GM18951 (cell line): Measurements from ENCODE around the gene NACC2.

Source experiments
- POLR2A ChIP-seq: IDR thresholded peaks from 4 replicates; pipeline ENCODE4 v1.6.1; 2011; ENCODE audit warnings: mild to moderate bottlenecking; ENCODE audit not compliant: insufficient read length, insufficient read depth; ENCODE audit errors: extremely low read depth
- in situ Hi-C: fragments of 300-500 bp; cut with MboI; formaldehyde crosslinking; loops from one replicate; pipeline ENCODE4 v1.12.0; 2022; ENCODE audit warnings: low sequenced_read_pairs, mixed read lengths, inconsistent platforms; ENCODE audit not compliant: unreplicated experiment

Gene NACC2

DNA sequence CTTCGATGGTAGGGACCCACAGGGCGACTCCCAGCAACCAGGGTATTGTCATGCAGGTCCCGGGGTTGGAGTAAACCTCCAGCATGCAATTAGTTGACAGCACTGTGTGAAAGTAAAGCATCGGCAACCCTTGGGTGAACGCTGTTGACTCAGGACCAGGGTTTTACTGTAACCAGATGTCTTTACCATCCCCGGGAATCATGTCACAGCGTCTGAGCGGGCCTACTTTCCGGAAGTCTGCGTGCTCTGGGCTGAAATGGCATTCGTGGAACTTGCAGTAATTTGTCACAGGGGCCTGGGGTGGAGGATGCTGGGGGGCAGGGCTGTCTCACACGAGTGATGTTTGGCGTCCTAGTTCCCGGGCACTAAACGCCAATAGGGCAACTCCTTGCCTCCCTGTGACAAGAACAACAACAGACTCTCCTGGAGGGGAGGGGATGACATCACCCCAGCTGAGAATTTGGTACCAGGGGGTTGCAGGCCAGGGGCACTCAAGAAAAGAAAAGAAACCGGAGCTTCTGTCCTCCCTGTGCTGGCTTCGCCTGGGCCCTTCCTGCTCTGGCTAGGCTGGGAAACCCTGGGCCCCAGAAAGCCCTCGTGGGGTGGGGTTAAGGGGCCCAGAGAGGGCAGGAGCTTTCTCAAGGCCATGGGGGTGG lies 123.8 kb downstream of the NACC2 start:
- in situ Hi-C loops, result no loop called here
- TF ChIP-seq POLR2A, result no peak

DNA sequence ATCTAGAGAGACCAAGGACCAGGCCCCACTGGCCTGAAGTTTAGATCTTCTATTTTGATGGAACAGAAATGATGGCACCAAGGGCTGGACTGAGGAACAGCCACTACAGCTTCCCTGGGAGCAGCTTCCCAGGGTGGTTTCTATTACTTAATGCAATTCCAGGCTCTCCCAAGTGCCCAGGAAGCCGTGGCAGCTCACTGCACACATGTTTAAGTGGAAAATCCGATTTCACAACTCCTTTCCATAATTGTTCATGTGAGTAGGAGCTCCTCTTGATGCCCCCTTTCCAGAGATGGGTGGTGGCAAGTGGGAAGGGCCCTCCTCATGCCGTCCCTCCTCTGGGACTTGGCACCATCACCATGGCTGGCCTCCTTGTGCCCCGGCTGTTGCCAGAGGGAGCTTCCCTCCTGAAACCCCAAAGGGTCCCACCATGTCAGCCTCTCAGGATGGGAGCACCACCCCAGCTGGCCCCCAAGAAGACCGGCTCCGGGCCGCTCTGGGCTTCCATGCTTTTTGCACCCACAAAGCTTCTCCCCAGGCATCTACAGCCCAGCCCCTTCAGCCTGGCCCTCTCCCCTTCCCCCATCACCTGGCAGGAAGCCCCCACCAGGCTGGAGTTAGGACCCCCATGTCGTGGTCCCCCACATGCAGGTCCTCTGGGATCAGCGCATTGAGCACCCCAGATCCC lies 124.8 kb downstream of the NACC2 start:
- no peak for TF ChIP-seq POLR2A
- in situ Hi-C loops, result no loop called here

DNA sequence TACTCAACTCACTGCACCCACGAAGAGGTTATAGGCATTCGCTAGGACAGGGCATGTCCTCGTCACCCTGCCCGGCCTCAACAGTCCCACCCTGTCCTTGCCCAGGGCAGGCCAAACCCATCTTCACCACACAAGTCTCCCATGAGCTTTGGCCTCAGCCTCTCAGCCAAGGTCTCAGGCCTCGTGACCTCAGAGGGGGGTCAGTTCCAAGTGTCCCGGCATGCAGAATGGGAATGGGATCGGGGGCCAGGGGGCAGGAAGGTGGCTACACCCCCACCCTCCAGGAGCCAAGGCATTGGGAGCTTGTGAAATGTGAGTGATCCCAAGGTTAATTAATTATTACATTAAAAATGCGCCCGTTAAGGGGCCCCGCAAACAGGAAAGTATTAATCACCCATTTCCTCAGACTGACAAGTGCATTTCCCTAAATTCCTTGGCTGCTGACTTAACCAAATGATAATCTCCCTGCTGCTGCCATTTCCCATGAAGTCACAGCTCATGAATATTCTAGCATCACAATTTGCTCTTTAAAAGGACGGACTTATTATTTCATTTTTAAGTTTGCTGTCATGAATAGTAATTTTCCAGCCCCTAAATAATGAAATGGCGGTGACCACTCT lies 125.9 kb downstream of the NACC2 start:
- in situ Hi-C loops, result loop anchor here (10.0 kb wide), 1 partner anchor 146 kb away; the partner anchor contains the start of gene TMEM250
- TF ChIP-seq POLR2A, result no peak

- in situ Hi-C loops, result loop anchor here (10.0 kb wide), 1 partner anchor 146 kb away; the partner anchor contains the start of gene TMEM250
- TF ChIP-seq POLR2A, result no peak
Measured at GRCh38 chr9:135968601-135969000, 126.5 kb downstream of the NACC2 start.

DNA sequence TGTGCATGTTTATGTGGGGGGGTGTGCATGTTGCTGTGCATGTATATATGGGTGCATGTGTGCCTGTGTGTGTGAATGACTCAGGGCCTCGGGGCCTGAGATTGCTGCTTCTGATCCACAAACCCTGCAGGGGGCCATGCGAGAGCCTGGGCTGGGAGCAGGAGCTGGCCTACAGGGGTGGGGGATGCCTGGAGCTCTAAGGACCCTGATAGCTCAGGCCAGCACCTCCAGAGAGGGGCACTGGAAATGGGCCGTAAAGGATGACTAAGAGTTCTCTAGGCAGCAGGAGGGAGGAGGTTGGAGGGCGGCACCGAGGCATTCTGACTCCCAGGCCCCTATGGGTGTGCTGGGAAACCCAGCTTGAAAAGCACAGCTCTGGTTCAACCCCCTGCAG lies 127.0 kb downstream of the NACC2 start:
- in situ Hi-C loops, result loop anchor here (10.0 kb wide), 1 partner anchor 147 kb away; the partner anchor contains the start of gene TMEM250
- no peak for TF ChIP-seq POLR2A

- in situ Hi-C loops, result loop anchor here (10.0 kb wide), 1 partner anchor 148 kb away; the partner anchor contains the start of gene TMEM250
Measured at GRCh38 chr9:135966916-135967260, 128.2 kb downstream of the NACC2 start.

- no peak for TF ChIP-seq POLR2A
- in situ Hi-C loops, result loop anchor here (10.0 kb wide), 1 partner anchor 150 kb away; the partner anchor contains the start of gene TMEM250
Measured at GRCh38 chr9:135965124-135965756, 129.8 kb downstream of the NACC2 start.

DNA sequence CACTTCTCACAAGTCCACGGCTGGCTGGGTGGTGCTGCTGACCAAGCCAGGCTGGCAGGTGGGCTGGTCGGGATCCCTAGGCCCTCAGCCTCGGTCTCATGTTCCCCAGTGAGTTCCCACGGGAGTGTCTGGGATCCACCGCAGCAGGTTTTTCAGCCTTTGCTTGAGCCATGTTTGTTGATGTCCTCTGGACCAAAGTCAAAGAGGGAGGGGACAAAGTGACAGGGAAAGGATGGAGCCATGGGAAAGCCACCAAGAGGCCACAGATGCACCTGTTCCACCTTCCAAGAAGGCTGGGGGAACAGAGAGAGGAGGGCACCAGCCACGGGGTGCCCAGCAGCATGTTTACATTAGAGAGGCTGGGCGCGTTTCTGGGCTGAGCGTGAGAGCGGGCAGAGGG lies 131.2 kb downstream of the NACC2 start:
- TF ChIP-seq POLR2A, result no peak
- in situ Hi-C loops, result loop anchor here (10.0 kb wide), 1 partner anchor 151 kb away; the partner anchor contains the start of gene TMEM250

- TF ChIP-seq POLR2A, result no peak
- in situ Hi-C loops, result loop anchor here (10.0 kb wide), 1 partner anchor 151 kb away; the partner anchor contains the start of gene TMEM250
Measured at GRCh38 chr9:135963338-135963737, 131.8 kb downstream of the NACC2 start.

DNA sequence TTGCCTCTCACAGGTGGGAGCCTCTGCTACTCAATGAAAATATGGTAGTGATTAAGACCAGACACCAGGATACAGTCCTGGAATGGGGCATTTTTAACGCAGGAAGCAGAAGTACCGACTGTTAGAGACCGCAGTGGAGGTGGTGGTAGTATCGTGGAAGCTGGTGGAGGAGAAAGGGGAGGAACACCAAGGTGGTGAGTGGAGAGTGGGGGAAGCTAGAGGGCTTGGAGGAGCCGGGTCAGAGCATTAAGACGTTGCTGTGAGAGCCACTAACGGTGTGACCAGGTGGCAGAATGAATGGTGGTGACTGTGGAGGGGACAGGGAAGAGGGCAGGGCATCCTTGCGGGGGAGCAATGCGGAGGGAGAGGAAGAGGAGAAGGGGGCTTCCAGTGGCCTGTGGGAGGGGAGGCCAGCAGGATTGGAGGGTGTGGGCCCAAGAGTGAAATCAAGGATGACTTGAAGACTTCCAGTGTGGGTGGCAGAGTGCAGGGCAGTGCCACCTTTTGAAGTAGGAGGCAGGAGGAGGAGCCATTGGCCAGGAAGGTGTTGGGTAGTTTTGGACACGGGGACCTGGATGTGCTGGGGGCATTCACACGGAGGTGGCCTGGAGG lies 132.3 kb downstream of the NACC2 start:
- in situ Hi-C loops, result loop anchor here (10.0 kb wide), 1 partner anchor 152 kb away; the partner anchor contains the start of gene TMEM250
- TF ChIP-seq POLR2A, result no peak

DNA sequence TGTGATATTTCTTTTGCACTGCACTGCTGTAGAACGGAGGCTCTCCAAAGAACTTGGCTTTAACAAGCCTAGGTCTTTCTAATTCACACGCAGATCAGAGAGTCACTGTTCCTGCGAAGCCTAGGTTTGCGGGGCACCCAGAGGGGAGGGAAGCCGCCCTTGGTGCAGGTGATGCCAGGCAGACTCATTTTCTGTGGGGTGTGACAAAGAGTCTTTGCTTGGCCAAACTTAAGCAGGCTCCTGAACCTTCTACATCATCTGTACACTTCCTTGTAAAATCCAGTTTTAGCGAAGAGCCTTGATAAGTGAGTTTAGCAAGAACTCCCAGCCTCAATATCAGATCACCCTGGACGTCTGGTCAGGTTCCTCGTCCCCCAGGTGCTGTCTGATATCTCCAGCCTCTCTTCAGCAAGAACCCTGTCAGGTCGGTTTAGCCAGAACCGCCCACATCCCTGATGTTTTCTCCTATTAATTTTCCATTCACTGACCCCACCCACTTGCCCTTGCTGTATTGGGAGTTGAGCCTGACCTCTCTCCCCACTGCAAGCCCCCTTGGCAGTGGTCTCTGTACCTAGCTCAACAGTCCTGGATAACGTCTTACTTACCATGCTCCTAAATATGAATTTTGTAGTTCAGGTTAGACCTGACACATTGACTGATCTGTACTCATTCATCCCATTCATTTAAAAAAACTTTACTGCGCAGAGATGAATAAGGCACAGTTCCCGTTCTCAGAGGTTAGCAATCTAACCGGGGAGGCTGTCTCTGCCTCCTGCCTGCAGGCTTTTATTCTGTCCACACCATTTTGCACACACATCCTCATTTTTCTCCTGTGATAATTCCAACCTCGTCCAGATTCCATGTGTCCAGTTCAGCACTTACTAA lies 133.0 kb downstream of the NACC2 start:
- in situ Hi-C loops, result loop anchor here (10.0 kb wide), 1 partner anchor 153 kb away; the partner anchor contains the start of gene TMEM250
- TF ChIP-seq POLR2A, result no peak

GRCh38 chr9:135961277-135961715 lies 133.8 kb downstream of the NACC2 start, which contains the start of gene UBAC1:
TSS of gene UBAC1 (minus strand) at chr9:135961373. CDS start at chr9:135961162, 211 bp downstream.
- TF ChIP-seq POLR2A, result peak; percentile 53
- in situ Hi-C loops, result loop anchor here (10.0 kb wide), 1 partner anchor 154 kb away; the partner anchor contains the start of gene TMEM250
